HepG2 (cell line): ENCODE data around the gene COQ9. TPM values are rescaled to one million over a fixed set of nuclear protein-coding genes. Genes with fewer than 3 reads are reported as not detected.

Source experiments
- AKAP8 ChIP-seq: sonication (generic); formaldehyde crosslinking; IDR thresholded peaks from 2 replicates; pipeline ENCODE4 v1.5.1; 2020; ENCODE audit warnings: mild to moderate bottlenecking, missing genetic modification reagents
- ARNT2 ChIP-seq: sonication (generic); formaldehyde crosslinking; IDR thresholded peaks from 2 replicates; pipeline ENCODE4 v1.8.0; 2022; ENCODE audit warnings: mild to moderate bottlenecking, low read depth, missing genetic modification reagents, moderate library complexity
- FIP1L1 ChIP-seq: fragments of 200-400 bp; formaldehyde crosslinking; IDR thresholded peaks from 2 replicates; pipeline ENCODE4 v1.6.1; 2018; ENCODE audit warnings: low read depth, mild to moderate bottlenecking, low read length, moderate library complexity, borderline replicate concordance; ENCODE audit not compliant: insufficient read depth
- HHEX ChIP-seq: IDR thresholded peaks from 2 replicates; pipeline ENCODE4 v1.6.1; 2016; ENCODE audit warnings: control low read depth
- HNRNPK ChIP-seq: fragments of 200-400 bp; formaldehyde crosslinking; IDR thresholded peaks from 2 replicates; pipeline ENCODE4 v1.6.1; 2018; ENCODE audit warnings: low read length, low read depth, moderate library complexity, mild to moderate bottlenecking; ENCODE audit not compliant: poor library complexity, severe bottlenecking
- JUN ChIP-seq: sonication (generic); formaldehyde crosslinking; IDR thresholded peaks from 2 replicates; pipeline ENCODE4 v1.4.0; 2020; ENCODE audit warnings: mild to moderate bottlenecking, missing genetic modification reagents
- TCF7L2 ChIP-seq: IDR thresholded peaks from 2 replicates; pipeline ENCODE4 v1.6.1; 2011; ENCODE audit warnings: mild to moderate bottlenecking, low read depth, low read length, moderate library complexity
- ZNF253 ChIP-seq: sonication (generic); formaldehyde crosslinking; IDR thresholded peaks from 2 replicates; pipeline ENCODE4 v1.8.0; 2022; ENCODE audit warnings: mild to moderate bottlenecking, missing genetic modification reagents, borderline replicate concordance
- ZNF788 ChIP-seq: sonication (generic); formaldehyde crosslinking; IDR thresholded peaks from 2 replicates; pipeline ENCODE4 v1.5.0; 2020; ENCODE audit warnings: mild to moderate bottlenecking, missing genetic modification reagents, borderline replicate concordance
- polyA plus RNA-seq, 8 experiments: library from polyadenylated mRNA; depleted of rRNA in 3 of 8; stranded (reverse) in 7 of 8; unstranded in 1 of 8; fragments of >200 nt; fragmentation: Illumina TruSeq in 4 of 8; extraction: Trizol in 4 of 8; gene quantifications; 2 replicates each; pipeline versions ENCODE4 v1.2.1 to v1.2.3, GENCODE V29; 2011 to 2016; ENCODE audit warnings: low read depth in 4 of 8, missing spikeins in 1 of 8, mixed read lengths in 1 of 8; ENCODE audit not compliant: insufficient read depth in 1 of 8
- total RNA-seq, 5 experiments: library from RNA; depleted of rRNA; stranded (reverse); fragments of >200 nt; fragmentation: Illumina TruSeq; extraction: Trizol; gene quantifications; 2 replicates each; pipeline ENCODE4 v1.2.3, GENCODE V29; 2016; ENCODE audit warnings: low read depth in 1 of 5
- TF ChIP-seq, protein P1 (sequence below): sonication (generic); formaldehyde crosslinking; IDR thresholded peaks from 2 replicates; pipeline ENCODE4 v1.4.0; 2020; ENCODE audit warnings: missing genetic modification reagents
- TF ChIP-seq, protein P2 (sequence below): IDR thresholded peaks from 2 replicates; pipeline ENCODE4 v1.6.1; 2012; ENCODE audit warnings: low read length, improper control_type of control experiment
- TF ChIP-seq, protein P3 (sequence below): sonication (generic); formaldehyde crosslinking; IDR thresholded peaks from 2 replicates; pipeline ENCODE4 v1.5.1; 2020; ENCODE audit warnings: mild to moderate bottlenecking, missing genetic modification reagents, borderline replicate concordance
- TF ChIP-seq, protein P4 (sequence below): sonication (generic); formaldehyde crosslinking; IDR thresholded peaks from 2 replicates; pipeline ENCODE4 v1.8.1; 2023; ENCODE audit warnings: missing genetic modification reagents, mild to moderate bottlenecking, borderline replicate concordance
- TF ChIP-seq, protein P5 (sequence below): sonication (generic); formaldehyde crosslinking; IDR thresholded peaks from 2 replicates; pipeline ENCODE4 v1.4.0; 2020; ENCODE audit warnings: missing genetic modification reagents

Gene COQ9
- total and polyA plus RNA-seq, 2 of the 13 experiments (the other 11 are each of a cell fraction or from before 2014, with no cell fraction given), result 57.5 to 108 TPM

DNA sequence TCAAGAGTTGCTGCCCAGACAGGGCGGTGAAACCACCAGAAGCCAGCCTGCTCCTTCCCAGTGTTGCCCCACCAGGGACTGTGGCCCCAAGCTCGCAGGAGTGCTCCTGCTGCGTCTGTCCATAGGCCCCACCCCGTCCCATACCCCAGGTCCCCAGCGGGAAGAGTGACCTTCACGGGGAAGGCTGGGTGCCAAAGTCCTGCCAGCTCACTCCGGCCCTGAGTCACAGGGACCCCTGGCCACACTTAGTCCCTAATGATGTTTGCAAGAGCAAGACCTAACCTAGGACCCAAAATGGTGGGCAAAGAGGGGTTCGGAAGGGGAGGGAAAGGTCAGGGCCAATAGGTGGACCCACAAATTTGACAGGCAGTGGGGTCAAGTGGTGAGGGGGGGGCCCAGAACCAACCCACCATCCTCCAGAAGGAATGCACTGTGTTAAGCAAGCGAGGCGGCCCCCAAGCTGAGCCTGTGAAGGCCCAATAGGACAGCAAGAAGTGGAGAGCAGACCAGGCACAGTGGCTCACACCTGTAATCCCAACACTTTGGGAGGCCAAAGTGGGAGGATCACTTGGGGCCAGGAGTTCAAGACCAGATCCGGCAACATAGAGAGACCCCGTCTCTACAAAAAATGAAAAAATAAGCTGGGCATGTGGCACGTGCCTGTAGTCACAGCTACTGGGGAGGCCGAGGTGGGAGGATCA, 35.7 kb downstream of the COQ9 start (continued):
- TF ChIP-seq, protein P1, sequence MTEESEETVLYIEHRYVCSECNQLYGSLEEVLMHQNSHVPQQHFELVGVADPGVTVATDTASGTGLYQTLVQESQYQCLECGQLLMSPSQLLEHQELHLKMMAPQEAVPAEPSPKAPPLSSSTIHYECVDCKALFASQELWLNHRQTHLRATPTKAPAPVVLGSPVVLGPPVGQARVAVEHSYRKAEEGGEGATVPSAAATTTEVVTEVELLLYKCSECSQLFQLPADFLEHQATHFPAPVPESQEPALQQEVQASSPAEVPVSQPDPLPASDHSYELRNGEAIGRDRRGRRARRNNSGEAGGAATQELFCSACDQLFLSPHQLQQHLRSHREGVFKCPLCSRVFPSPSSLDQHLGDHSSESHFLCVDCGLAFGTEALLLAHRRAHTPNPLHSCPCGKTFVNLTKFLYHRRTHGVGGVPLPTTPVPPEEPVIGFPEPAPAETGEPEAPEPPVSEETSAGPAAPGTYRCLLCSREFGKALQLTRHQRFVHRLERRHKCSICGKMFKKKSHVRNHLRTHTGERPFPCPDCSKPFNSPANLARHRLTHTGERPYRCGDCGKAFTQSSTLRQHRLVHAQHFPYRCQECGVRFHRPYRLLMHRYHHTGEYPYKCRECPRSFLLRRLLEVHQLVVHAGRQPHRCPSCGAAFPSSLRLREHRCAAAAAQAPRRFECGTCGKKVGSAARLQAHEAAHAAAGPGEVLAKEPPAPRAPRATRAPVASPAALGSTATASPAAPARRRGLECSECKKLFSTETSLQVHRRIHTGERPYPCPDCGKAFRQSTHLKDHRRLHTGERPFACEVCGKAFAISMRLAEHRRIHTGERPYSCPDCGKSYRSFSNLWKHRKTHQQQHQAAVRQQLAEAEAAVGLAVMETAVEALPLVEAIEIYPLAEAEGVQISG (CRISPR knock-in tag), result peak; percentile 73
- TF ChIP-seq HNRNPK (no peak), ZNF253 (no peak), ZNF788 (CRISPR knock-in tag) (peak; percentile 77; the same call in 1 of the 2 replicates), ARNT2 (peak; percentile 77; the same call in 1 of the 2 replicates), AKAP8 (CRISPR knock-in tag) (peak; percentile 69), HHEX (CRISPR knock-in tag) (no peak), JUN (CRISPR knock-in tag) (peak; percentile 92), FIP1L1 (no peak), TCF7L2 (no peak)
- TF ChIP-seq, protein P2, sequence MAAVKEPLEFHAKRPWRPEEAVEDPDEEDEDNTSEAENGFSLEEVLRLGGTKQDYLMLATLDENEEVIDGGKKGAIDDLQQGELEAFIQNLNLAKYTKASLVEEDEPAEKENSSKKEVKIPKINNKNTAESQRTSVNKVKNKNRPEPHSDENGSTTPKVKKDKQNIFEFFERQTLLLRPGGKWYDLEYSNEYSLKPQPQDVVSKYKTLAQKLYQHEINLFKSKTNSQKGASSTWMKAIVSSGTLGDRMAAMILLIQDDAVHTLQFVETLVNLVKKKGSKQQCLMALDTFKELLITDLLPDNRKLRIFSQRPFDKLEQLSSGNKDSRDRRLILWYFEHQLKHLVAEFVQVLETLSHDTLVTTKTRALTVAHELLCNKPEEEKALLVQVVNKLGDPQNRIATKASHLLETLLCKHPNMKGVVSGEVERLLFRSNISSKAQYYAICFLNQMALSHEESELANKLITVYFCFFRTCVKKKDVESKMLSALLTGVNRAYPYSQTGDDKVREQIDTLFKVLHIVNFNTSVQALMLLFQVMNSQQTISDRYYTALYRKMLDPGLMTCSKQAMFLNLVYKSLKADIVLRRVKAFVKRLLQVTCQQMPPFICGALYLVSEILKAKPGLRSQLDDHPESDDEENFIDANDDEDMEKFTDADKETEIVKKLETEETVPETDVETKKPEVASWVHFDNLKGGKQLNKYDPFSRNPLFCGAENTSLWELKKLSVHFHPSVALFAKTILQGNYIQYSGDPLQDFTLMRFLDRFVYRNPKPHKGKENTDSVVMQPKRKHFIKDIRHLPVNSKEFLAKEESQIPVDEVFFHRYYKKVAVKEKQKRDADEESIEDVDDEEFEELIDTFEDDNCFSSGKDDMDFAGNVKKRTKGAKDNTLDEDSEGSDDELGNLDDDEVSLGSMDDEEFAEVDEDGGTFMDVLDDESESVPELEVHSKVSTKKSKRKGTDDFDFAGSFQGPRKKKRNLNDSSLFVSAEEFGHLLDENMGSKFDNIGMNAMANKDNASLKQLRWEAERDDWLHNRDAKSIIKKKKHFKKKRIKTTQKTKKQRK, result no peak
- TF ChIP-seq, protein P3, sequence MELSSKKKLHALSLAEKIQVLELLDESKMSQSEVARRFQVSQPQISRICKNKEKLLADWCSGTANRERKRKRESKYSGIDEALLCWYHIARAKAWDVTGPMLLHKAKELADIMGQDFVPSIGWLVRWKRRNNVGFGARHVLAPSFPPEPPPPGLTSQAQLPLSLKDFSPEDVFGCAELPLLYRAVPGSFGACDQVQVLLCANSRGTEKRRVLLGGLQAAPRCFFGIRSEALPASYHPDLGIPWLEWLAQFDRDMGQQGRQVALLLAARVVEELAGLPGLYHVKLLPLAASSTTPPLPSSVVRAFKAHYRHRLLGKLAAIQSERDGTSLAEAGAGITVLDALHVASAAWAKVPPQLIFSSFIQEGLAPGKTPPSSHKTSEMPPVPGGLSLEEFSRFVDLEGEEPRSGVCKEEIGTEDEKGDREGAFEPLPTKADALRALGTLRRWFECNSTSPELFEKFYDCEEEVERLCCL (CRISPR knock-in tag), result no peak
- TF ChIP-seq, protein P4, sequence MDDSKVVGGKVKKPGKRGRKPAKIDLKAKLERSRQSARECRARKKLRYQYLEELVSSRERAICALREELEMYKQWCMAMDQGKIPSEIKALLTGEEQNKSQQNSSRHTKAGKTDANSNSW (CRISPR knock-in tag), result no peak
- TF ChIP-seq, protein P5, sequence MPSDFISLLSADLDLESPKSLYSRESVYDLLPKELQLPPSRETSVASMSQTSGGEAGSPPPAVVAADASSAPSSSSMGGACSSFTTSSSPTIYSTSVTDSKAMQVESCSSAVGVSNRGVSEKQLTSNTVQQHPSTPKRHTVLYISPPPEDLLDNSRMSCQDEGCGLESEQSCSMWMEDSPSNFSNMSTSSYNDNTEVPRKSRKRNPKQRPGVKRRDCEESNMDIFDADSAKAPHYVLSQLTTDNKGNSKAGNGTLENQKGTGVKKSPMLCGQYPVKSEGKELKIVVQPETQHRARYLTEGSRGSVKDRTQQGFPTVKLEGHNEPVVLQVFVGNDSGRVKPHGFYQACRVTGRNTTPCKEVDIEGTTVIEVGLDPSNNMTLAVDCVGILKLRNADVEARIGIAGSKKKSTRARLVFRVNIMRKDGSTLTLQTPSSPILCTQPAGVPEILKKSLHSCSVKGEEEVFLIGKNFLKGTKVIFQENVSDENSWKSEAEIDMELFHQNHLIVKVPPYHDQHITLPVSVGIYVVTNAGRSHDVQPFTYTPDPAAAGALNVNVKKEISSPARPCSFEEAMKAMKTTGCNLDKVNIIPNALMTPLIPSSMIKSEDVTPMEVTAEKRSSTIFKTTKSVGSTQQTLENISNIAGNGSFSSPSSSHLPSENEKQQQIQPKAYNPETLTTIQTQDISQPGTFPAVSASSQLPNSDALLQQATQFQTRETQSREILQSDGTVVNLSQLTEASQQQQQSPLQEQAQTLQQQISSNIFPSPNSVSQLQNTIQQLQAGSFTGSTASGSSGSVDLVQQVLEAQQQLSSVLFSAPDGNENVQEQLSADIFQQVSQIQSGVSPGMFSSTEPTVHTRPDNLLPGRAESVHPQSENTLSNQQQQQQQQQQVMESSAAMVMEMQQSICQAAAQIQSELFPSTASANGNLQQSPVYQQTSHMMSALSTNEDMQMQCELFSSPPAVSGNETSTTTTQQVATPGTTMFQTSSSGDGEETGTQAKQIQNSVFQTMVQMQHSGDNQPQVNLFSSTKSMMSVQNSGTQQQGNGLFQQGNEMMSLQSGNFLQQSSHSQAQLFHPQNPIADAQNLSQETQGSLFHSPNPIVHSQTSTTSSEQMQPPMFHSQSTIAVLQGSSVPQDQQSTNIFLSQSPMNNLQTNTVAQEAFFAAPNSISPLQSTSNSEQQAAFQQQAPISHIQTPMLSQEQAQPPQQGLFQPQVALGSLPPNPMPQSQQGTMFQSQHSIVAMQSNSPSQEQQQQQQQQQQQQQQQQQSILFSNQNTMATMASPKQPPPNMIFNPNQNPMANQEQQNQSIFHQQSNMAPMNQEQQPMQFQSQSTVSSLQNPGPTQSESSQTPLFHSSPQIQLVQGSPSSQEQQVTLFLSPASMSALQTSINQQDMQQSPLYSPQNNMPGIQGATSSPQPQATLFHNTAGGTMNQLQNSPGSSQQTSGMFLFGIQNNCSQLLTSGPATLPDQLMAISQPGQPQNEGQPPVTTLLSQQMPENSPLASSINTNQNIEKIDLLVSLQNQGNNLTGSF (CRISPR knock-in tag), result no peak
